Fibroblast of skin of right quadriceps (primary cell): ENCODE measurements around the gene WWOX.
"Not testable (repeated sequence)": the region's sequence is repeated elsewhere in the genome, so short reads cannot be mapped to it uniquely, and the experiment has no call there.

Source experiments
- DNase-seq: peaks from one replicate; pipeline ENCODE4 v3.0.0-alpha.2; 2013

Gene WWOX

DNA sequence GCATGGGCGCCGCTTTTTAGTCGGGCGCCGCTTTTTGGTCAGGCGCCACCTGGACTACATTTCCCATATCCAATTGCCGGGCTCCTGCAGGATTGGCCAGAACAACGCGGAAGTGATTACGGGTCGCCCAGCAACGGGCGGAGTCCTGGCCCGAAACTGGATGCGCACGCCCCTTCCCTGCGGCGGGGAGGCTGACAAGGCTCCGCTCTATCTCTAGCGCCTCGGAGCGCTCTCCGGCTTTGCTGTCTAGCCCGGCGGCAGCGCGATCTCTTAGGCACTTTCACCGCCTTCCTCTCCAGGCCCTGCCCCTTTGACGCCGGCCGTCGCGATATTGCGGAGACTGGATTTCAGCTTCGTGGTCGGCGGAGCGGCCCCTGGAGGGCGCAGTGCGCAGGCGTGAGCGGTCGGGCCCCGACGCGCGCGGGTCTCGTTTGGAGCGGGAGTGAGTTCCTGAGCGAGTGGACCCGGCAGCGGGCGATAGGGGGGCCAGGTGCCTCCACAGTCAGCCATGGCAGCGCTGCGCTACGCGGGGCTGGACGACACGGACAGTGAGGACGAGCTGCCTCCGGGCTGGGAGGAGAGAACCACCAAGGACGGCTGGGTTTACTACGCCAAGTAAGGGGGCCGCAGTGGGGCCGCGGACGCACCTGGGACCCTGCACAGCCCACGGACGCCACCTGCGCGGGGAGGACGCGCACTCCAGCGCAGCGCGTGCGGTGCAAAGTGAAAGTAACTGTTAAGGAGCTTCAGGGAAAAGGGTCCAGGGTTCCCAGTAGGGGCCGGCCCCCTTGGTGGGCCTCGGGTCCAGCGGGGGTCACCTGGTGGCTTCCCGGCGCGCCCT, at the start of gene WWOX:
Gene WWOX, plus strand, starts transcription at position 384 of the 841 bp plus-strand sequence.
- peak; percentile 98 for DNase-seq

DNA sequence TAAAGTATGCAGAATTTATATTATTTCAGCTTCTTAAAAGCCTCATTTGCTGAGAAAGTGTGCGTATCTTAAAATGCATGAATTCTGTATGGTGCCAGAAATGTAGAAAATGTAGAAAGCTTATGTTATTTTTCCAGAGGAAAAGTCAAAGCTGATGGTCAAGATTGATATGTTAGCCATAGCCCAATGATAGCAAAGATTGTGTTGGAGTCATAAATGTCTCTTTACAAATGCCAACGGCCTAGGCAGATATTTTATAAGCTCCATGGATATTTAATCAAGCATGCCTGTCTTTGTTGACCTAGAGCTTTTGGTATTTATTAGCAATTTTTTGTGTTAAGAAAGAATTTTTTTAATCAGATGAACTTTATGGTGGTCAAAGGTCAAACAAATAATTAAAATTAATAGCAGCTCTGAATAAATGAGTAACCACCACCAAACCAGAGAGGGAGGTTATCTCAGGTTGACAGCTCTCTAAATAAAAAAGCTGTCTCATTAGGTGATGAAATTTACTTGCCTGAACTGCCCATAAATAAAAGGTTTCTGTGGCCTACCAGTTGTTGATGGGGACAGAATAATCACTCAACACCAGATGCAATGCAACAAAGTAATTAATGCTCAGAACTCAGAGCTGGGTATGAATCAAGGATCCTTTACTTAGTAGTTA, 48.6 kb upstream of the WWOX start:
- no peak for DNase-seq

DNA sequence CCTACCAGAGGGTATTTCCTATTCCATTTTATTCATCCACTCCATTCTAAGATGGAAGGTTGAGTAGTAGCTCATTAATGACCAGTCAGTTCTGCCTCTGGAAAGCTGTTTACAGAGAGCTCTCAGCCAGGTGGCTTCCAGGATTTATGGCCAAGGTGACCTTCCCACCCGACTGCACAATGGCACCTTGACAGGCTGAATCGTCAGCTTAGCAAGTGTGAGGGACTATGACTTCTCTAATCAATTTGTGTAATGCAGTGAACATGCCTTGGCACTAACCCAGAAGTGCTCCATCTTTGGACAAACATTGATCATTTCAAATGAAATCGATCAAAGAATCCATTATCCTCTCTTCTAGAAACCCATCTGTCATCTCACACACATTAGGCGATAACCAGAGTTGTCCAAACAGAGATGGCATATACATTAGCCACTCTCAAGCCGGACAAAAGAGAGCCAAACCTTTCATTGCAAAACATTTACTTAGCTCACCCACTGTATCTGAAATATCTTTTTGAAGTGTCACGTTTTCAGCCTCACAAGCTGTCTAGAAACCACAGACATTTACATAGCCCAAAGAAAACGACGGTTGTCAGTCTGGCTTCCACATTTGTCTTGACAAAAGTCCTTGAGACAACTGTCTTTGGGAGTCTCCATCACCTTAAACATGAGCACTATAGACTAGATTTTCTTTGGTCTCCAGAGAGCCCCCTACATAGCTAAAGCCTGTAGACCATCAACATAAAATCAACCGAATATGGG, 41.5 kb upstream of the WWOX start:
- DNase-seq = no peak

DNA sequence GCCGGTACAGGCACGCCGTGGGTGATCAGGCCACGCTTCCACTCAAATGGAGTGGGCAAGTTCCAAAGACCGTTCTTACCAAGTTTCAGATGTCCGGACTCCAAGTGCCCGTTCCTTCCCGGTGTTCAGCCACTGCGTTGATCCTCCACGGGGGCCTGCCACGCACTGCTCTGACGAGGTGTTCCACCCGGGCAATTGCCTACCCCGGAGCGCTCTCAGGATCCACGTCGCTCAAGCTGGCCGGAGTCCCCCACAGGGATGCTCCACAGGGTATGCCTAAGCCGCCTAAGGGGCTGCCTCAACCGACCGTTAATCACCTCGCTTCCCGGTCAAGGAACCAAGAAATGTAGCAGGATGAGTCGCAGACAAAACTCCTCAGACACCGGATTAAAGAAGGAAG, 39.6 kb upstream of the WWOX start:
- not testable (repeated sequence) for DNase-seq

DNA sequence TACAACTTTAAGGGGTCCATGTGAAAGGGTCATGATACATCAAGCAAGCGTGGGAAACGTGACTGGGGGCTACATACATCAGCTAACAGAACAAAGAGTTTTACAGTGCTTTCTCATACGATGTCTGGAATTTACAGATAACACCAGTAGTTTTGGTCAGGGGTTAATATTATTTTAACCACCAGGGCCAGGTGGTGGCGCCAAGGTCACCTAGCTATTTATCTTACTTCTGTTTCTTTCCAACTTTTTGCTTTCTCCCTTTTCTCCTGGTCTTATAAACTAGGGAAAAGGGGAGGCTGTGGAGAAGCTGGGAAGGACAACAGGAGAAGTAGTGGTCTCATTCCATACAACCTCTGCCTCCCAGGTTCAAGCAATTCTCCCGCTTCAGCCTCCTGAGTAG, 39.2 kb upstream of the WWOX start:
- no peak for DNase-seq

DNA sequence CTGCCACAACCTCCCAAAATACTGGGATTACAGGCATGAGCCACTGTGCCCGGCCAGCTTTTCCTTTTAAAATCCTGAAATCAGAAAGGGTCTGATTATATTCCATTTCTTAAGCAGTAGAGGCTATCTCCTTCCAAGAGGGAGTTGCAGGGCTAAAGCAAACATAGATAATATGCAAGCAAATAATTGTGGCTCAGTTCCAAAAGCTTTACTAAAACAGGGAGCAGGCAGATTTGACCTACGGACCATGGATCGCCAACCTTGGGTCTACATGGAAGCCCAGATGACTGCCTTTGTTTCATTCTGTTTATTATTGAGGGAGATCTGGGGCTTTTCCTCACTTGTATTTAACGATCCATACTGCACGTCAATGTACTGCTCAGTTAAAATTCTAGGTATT, 38.6 kb upstream of the WWOX start:
- DNase-seq = no peak

DNA sequence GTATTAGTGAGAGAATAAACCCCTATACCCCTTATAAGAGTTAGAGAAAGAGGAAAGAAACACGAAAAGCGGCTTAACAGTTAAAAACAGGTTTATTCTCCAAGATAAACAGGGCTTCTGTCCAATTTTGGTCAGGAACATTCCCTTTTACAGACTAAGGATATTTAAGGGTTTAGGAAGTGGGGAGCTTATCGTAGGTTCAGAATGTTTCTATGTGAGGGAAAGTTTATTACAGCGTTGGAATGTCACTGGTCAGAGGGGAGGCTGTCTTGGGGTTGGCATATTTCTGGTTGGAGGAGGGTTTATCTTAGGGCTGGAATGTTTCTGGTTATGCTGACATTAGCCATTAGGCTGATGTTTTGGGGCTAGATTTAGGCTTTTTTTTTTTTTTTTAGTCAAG, 34.1 kb upstream of the WWOX start:
- no peak for DNase-seq

DNA sequence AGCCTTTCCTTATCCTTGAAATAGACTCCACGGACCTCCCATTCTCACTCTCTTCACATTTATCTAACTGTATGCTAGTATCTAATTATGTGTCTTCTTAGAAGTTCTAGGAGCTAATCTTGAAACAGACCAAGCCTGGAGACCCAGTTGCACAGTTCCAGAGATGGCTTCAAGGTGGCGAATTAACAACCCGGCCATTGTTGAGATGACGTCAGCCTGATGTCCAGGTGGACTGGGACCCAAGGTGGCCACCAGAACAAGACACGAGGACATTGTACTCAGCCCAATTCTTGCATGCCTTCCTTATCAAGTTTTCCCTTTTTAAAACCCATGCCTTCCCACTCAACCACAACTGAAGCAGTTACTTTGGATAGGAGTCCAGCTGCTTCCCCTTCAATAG, 29.5 kb upstream of the WWOX start:
- no peak for DNase-seq

DNA sequence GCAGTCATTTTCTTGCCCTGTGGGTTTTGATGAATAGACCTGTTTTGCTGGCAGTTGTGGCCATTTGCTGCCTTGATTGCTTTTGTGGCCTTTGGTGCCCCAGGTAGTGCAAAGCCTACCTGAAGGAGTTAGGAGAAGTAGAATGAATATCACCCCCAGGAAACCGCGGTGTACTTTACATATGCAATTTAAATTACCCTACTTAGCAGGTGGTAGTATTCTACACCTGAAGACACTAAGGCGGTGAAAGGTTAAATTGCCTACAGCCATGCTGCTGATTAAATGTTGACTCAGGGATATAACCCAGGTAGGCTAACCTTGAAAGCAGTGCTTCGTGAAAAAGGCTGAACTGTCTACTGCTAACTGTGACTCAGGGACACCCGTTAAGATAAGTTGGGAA, 27.2 kb upstream of the WWOX start:
- no peak for DNase-seq

DNA sequence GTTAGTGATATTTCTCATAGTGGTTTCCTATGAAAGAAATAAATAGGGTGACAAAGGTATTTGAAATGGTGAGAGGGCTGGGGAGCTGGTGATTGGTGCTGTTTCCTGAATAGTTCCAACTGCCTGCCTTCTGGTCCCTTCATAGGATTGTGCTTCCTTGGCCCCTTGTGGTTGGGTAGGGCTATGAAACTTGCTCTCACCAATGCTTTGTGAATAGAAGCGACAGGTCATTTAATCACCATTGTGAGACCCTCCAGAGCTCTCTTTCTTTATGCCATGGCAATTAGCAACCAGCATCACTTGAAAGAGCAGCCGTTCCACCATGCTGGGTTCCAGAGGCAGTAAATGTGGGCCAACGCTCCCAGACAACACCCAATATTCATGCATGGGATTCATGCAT, 23.7 kb upstream of the WWOX start:
- DNase-seq = no peak

DNA sequence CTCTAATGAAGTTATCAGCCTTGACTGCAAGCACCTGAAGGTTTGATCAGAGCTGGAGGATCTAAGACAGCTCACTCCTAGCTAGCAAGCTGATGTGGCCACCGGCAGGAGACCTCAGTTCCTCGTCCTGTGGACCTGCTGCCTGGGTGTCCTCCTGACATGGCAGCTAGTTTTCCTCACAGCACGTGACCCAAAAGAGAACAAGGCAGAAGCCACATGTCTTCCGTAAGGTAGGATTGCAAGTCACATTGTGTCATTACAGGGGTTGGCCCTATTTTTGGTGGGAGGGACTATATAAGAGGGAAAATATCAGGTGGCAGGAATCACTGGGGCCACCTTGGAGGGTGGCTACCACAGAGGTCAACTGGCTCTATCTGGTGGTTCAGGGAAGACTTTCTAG, 18.1 kb upstream of the WWOX start:
- DNase-seq = no peak

DNA sequence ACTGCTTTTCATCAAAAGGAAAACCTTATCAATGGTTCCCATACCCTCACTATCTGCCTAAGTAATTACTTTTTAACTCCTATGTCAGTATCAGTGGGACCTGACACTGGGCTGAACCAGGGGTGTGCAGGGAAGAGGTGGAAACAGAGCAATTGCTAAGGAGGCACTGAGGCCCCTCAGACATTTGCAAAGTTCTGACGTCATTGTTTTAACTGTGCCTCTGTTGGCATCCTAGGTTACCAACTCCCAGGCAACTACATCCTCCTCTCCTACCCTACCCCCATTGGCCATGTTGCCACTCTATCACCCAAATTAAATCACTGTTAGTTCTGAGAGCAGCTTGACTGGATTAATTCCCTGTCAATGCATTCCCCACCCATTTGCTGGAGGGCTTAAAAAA, 8.0 kb upstream of the WWOX start:
- DNase-seq = no peak

DNA sequence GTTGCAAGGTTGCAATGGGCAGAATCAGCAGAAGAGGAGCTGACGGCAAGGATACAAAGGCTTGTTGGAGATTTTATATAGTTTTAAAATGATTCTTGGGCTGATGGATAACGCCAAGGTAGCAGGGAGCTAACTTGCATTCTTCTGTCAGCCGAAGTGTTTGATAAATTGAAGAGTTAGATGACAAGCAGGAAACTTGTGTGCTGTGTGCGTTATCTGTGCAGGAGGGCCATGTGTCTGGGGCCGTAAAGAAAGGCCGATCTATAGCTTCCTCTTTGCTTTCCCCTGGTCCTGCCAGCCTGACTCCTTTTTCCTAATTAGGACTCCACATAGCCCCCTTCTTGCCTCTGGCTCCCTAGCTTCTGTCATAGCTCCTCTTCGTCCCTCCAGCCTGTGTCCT, 6.7 kb upstream of the WWOX start:
- DNase-seq = no peak

DNA sequence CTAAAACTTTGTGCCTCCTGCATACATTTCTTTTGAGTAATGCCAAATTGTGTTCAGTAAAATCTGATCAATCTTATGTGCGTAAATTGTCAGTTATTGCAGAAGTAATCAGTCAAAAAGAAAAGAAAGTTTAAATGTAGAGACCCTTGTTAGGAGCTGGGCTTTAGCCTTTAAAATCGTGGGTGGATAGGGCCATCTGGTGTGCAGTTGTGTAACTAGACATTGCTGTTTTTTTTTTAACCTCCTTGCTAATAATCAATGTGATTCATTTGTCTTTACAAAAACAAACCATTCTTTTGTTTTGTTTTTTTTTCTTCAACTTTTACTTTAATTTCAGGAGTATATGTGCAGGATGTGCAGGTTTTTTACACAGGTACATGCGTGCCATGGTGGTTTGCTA, 5.3 kb upstream of the WWOX start:
- no peak for DNase-seq

DNA sequence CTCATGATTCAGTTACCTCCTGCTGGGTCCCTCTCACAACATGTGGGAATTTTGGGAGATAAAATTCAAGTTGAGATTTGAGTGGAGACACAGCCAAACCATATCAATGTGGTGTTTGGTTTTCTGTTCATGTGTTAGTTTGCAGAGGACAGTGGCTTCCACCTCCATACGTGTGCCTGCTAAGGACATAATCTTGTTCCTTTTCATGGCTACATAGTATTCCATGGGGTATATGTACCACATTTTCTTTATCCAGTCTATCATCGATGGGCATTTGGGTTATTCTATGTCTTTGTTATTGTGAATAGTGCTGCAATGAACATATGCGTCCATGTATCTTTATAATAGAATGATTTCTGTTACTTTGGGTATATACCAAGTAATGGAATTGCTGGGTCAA, 4.5 kb upstream of the WWOX start:
- DNase-seq = no peak

DNA sequence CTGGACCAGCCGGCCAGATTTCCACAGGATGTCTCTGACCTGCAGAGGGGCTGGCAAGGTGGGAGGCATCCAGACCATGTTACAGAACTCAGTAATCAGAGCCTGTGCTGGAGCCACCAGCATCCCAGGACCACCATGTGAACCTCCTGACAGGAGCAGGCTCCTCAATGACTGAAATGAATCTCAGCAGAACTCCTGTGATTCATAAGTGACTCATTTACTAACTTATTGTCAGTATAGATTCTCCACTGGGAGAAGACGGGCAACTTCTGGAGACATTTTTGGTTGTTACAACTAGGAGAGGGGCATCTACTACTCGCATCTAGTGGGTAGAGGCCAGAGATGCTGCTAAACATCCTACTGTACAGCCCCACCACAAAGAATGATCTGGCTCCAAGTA, 3.1 kb upstream of the WWOX start:
- DNase-seq = peak; percentile 12

DNA sequence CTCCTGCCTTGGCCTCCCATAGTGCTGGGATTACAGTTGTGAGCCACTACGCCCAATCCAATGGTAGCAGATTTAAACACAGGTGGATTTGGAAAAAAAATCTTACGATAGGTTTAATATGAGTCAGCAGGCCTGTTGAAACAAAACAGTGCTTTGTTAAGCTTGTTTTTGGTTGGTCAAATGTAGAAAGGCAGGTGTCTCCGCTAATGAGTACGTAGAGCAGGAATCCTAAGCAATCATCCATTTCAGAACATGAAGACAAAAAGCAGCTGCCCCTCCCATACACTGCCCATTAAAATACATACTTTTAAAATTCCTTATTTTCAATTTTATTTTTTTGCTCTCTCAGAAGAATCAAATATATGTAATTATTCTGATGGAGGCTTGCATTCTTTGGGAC, 1.9 kb upstream of the WWOX start:
- DNase-seq = no peak

DNA sequence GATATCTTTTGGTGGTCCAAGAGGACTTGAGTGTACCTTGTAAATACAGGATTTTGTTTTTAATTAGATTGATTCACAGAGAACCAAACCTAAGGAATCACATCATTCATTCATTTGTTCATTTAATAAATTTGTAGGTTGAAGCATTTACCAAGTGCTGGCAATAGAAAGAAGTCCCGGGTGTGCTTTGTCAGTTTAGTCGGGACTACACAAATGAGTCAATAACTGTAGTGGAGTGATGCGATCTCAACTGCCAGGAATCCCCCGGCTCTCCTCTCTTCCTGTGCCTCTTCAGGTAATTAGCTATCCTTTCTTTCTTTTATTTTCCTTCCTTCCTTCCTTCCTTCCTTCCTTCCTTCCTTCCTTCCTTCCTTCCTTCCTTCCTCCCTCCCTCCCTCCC, 1.4 kb upstream of the WWOX start:
- DNase-seq = no peak

DNA sequence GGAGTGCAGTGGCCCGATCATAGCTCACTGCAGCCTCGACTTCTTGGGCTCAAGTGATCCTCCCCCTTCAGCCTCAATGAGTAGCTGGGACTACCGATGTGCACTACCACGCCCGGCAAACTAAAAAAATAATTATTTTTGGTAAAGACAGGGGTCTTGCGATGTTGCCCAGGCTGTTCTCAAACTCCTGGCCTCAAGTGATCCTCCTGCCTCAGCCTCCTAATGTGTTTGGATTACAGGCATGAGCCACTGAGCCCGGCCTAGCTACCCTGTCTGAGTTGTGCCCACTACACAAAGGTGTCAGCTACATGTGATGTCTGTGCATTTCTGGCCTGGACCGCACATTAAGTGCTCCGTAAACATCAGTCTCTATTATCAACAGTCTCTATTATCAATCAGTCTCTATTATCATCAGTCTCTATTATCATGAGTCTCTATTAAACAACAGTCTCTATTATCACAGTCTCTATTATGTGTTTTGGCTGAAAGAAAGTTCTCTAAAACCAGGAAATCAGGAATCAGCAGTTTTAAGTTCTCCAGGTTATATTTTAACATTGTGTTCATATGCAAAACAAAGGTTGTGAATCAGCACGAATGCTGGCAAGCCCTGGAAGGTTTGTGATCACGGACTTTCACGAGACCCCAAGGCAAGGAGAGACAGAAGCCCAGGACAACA, 721 bp upstream of the WWOX start:
- no peak for DNase-seq

DNA sequence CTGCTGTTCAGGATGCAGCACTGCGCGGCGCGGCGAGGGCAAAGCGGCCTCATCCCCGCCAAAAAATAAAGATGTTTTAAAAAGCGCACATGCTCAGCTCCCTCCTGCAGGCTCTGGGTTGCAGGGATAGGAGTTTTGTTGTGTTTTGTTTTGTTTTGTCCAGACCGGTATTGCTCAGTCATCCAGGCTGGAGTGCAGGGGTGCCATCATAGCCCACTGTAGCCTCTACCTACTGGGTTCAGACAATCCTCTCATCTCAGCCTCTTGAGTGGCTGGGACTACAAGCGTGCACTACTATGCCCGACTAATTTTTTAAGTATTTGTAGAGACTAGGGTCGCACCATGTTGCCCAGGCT, 636 bp downstream of the WWOX start:
- no peak for DNase-seq

DNA sequence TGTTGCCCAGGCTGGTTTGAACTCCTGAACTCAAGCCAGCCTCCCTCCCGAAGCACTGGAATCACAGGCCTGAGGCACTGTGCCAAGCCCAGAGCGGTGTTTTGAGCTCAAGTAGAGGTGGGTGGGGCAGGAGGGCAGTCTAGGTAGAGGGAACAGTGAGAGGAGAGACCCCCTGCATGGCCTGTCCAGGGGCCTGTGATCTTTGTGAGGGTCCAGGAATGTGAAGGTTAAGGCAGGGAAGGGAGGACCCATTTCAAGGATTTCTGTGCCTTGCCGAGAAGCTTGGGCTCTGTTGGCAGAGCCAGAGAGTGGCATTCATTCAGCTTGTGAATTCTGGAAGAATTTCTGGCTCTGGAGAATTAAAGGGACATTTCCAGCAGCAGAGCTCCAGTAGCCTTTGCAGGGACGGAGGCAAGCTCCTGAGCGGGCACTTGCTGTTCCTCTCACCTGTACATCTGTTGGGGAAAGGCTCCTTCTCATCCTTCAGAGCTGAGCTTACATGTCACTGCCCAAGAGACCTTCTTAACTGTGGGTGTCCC, 2.7 kb downstream of the WWOX start:
- DNase-seq = no peak

DNA sequence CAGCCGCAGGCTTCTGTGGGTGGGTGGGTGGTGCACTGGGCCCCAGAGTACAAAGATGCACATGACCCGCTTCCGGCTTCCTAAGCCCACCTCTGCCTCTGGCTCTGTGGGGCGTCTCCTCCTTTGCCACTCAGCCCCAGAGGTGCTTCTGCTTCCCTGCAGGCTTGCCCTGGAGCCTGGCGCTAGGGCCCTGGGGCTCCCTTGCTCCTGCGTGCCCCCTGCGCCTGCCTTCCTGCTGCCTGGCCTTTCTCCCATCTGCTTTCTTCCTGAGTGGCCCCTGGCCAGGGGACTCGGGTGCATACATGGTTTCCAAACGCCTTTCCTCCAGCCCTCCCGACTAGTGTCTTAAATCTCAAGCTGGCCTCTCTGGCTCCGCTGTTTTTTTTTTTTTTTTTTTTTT, 3.4 kb downstream of the WWOX start:
- no peak for DNase-seq

DNA sequence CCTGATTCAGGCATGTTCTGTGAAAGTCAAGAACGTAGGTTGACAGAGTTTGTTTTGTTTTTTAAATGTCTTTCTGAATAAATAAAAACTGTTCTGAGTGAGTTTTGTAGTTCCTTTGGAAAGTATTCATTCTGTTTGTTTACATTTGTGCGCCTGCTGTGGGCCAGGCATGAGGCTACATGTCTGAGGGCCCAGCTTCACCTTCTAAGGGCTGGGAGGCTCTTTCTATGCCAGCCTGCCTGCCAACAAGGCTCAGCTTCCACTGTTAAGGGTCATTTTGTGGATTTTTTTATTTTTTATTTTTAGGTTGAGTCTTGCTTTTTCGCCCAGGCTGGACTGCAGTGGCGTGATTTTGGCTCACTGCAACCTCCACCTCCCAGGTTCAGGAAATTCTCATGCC, 6.1 kb downstream of the WWOX start:
- no peak for DNase-seq
